Measurements from ENCODE around the gene HMCN2. TPM values are rescaled to one million over a fixed set of nuclear protein-coding genes. Genes with fewer than 3 reads are reported as not detected.

Gene HMCN2
- total and polyA plus RNA-seq, 2 donors (not counting 3 experiments of a cell fraction or from before 2014, with no cell fraction given) = 0.04 to 0.24 TPM

GRCh38 chr9:130336027-130336610 is 70.6 kb downstream of the HMCN2 start:
- no peaks in the 10 kb centered on the region for H3K4me1 ChIP-seq (ENCODE audit: control insufficient read depth, extremely low read depth, insufficient read depth, low read length)
- no peaks in the 10 kb centered on the region for H3K9me1 ChIP-seq (replicated peaks; ENCODE audit: control insufficient read depth, extremely low read depth, insufficient read depth, low read length)
- H3K79me2 ChIP-seq (ENCODE audit: control insufficient read depth, insufficient read depth, low read length) = no peaks in the 10 kb centered on the region
- H2AFZ ChIP-seq (ENCODE audit: low read depth, low read length) = no peak overlapping the region
- no peaks in the 10 kb centered on the region for H3K9me3 ChIP-seq (replicated peaks; ENCODE audit: control insufficient read depth, insufficient read depth, low read length)
- H3K4me3 ChIP-seq (replicated peaks in 1 of 3; ENCODE audit: insufficient read depth in 1 of 3, low read depth in 1 of 3, low read length in 3 of 3) = no peak overlapping the region
- POLR2A ChIA-PET = no interaction called here
- no peak overlapping the region for H3K9ac ChIP-seq (replicated peaks; ENCODE audit: extremely low read depth, insufficient read depth, low read length)
- FAIRE-seq (no peak), DNase-seq (ENCODE audit: low read depth, low spot score) (no peak)
- H3K27me3 ChIP-seq (ENCODE audit: control insufficient read depth in 2 of 2, insufficient read depth in 2 of 2, low read length in 2 of 2) = no peaks in the 10 kb centered on the region
- H3K27ac ChIP-seq (ENCODE audit: insufficient read depth, low read depth, low read length) = no peak overlapping the region
- TF ChIP-seq MAX (IDR thresholded peaks at IDR 0.05; ENCODE audit: insufficient read depth, insufficient read length) (no peak), GATA2 (IDR thresholded peaks at IDR 0.05; ENCODE audit: insufficient read depth, insufficient read length, low read depth, low read length) (no peak), JUN (IDR thresholded peaks at IDR 0.05; ENCODE audit: borderline replicate concordance, insufficient read depth, insufficient read length, low read depth) (no peak), POLR2A (IDR thresholded peaks at IDR 0.05; ENCODE audit: low read depth, low read length) (no peak), MYC (IDR thresholded peaks at IDR 0.05; ENCODE audit: low read depth, low read length) (no peak), FOS (IDR thresholded peaks at IDR 0.05; ENCODE audit: borderline replicate concordance, insufficient read depth, low read length) (no peak), POLR2AphosphoS5 (IDR thresholded peaks at IDR 0.05; ENCODE audit: insufficient read depth, low read depth, low read length) (no peak), CTCF (IDR thresholded peaks at IDR 0.05; ENCODE audit: extremely low read depth in 1 of 2, insufficient read depth in 1 of 2, low read depth in 1 of 2, low read length in 2 of 2) (no peak), EZH2 (IDR thresholded peaks at IDR 0.05; ENCODE audit: borderline replicate concordance, low read depth, low read length, severe bottlenecking) (no peak)
- no peaks in the 10 kb centered on the region for H3K36me3 ChIP-seq (ENCODE audit: control insufficient read depth in 2 of 2, extremely low read depth in 1 of 2, insufficient read depth in 2 of 2, low read length in 2 of 2)
- H3K4me2 ChIP-seq (ENCODE audit: insufficient read depth, low read length) = no peak overlapping the region
- BruUV-seq (replicated peaks) = no TSS peak
- H4K20me1 ChIP-seq (replicated peaks; ENCODE audit: control insufficient read depth, extremely low read depth, insufficient read depth, low read length) = no peaks in the 10 kb centered on the region
- intact Hi-C loops (cut with micrococcal nuclease) (no loop called here), dilution Hi-C loops (cut with MboI; ENCODE audit: extremely low pct_ligation_motif_present, low sequenced_read_pairs) (no loop called here)
- CTCF ChIA-PET = interaction anchor here (1.0 to 1.1 kb wide), 2 partner anchors 20 to 229 kb away, joined by 3 read pairs; no protein-coding TSS in a partner anchor
